ENCODE measurements around the gene CUEDC1.

GRCh38 chr17:57909551-57909950 lies 45.7 kb downstream of the CUEDC1 start:
- TF ChIP-seq CTCF (IDR thresholded peaks at IDR 0.05; ENCODE audit: poor library complexity) (no peak), EZH2 (IDR thresholded peaks at IDR 0.05; ENCODE audit: borderline replicate concordance) (no peak), EZH2phosphoT487 (IDR thresholded peaks at IDR 0.05; ENCODE audit: low read depth, severe bottlenecking, unreplicated experiment) (no peak)

Measured in hepatocyte (in vitro differentiated cells).